Astrocyte of the cerebellum (primary cell): Measurements from ENCODE around the gene NTM.

Experiments used
- DNase-seq: peaks from one replicate; pipeline ENCODE4 v3.0.0-alpha.2; 2011; ENCODE audit warnings: low read depth
- H3K4me3 ChIP-seq: 2 replicates; pipeline ENCODE4 v1.5.1; 2011; ENCODE audit warnings: mild to moderate bottlenecking, low read depth, low read length, moderate library complexity
- in situ Hi-C: cut with HindIII; loops from 2 replicates; pipeline ENCODE4 v1.10.0; 2017; ENCODE audit warnings: low sequenced_read_pairs
- TF ChIP-seq, protein P1 (sequence below): IDR thresholded peaks from 2 replicates; pipeline ENCODE4 v1.5.1; 2012; ENCODE audit warnings: low read length, low read depth, moderate library complexity, mild to moderate bottlenecking; ENCODE audit errors: missing control alignments

Gene NTM

DNA sequence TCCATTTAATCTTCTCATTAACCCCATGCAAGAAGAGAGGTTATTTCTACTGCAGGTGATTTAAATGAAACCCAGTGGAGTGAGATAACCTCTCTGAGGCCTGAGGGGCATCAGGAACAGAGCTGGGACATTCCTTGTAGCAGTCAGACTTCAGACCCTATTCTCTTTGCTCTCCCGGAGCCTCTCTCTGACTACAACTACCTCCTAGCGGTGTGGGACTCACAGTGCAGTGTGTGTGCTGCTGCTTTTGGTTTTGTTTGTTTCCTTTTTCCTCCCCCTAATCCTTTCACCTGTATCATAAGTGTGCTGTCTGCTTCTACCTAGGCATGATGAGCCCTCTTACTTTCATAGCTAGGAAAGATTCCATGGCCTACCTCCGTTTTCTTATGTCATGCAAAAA is 769.6 kb downstream of the NTM start:
- DNase-seq = no peak
- TF ChIP-seq, protein P1, sequence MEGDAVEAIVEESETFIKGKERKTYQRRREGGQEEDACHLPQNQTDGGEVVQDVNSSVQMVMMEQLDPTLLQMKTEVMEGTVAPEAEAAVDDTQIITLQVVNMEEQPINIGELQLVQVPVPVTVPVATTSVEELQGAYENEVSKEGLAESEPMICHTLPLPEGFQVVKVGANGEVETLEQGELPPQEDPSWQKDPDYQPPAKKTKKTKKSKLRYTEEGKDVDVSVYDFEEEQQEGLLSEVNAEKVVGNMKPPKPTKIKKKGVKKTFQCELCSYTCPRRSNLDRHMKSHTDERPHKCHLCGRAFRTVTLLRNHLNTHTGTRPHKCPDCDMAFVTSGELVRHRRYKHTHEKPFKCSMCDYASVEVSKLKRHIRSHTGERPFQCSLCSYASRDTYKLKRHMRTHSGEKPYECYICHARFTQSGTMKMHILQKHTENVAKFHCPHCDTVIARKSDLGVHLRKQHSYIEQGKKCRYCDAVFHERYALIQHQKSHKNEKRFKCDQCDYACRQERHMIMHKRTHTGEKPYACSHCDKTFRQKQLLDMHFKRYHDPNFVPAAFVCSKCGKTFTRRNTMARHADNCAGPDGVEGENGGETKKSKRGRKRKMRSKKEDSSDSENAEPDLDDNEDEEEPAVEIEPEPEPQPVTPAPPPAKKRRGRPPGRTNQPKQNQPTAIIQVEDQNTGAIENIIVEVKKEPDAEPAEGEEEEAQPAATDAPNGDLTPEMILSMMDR = no peak
- no peak overlapping the region for H3K4me3 ChIP-seq
- in situ Hi-C loops = no loop called here

DNA sequence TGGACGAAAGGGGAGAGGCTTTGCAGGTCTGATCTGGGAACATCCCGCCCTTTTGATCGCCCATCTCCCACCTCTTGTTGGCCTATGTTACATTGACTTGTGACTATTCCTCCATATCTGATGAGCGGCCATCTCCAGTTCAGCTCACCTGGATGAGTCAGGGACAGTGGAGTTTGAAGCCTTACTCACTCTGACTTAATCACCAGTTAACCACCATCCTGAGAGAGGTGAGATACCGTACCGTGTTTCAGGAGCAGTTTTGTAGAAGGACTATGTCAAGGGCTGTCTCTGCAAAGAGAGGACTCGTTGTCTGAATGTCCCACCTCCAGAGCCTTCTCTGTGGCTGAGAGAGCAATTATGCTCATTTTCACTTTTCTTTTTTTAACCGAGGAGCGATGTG is 771.7 kb downstream of the NTM start:
- in situ Hi-C loops = no loop called here
- TF ChIP-seq, protein P1 = no peak
- DNase-seq = no peak

DNA sequence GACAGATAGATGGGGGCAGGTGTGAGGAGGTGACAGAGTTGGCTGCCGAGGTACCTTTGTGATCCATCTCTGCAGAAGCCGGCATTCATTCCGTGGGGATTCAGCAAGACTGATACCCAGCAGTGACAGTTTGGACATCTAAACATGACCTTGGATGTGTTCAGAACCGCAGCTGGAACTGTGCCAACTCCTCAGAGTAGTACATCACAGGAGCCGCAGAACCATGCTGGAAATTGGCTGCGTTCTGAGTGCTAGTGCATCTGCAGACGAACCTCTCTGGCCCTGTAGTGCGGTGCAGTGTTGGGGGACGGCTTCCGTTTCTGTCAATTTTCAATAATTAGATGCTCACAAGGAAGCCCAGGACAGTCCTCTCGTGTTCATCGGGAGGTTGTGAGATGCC is 772.1 kb downstream of the NTM start:
- DNase-seq = no peak
- in situ Hi-C loops = no loop called here
- no peak overlapping the region for H3K4me3 ChIP-seq
- TF ChIP-seq, protein P1 = no peak

More for the DNA sequence above, 771.7 kb downstream of the NTM start:
- no peak overlapping the region for H3K4me3 ChIP-seq

DNA sequence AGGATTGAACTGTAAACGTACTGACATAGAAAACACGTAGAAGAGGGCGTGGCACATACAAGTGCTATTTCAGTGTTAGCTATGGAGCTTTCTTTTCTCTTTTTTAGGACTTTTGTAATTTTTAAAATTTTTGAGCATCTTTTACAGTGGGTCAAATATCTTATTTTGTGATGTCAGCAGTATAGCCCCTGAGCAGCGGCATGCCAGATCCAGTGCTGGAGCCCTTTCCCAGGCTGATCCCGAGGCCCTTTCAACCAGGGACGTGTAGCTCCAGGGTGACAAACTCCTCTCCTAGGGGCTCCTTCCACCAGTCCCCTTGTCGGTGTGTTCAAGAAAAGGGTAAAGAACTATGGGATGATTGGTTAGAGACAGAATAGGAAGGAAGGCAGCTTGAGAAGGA is 777.0 kb downstream of the NTM start:
- no peak for DNase-seq
- TF ChIP-seq, protein P1 = no peak
- in situ Hi-C loops = no loop called here
- H3K4me3 ChIP-seq = no peak overlapping the region

DNA sequence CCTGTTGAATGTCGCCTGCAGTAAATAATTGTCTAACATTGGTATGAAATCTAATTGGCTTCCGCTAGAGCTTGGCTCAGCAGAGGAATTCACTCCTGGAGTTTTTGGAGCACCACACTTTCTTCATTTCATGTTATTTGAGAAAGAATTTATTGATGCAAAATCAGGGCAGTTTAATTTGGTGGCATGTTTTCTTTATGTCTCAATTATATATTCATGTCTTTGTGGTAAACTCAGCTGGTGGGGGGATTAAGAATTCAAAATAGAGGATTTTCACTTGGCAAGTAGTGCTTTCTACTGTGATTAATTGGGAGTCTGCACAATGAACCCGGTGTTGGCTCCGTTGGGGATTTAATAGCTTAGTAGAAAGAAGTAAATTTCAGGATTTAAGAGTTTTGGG is 784.4 kb downstream of the NTM start:
- in situ Hi-C loops = loop anchor here (5.0 kb wide), 1 partner anchor 58 kb away; no protein-coding TSS in a partner anchor
- DNase-seq = peak; percentile 26
- no peak overlapping the region for H3K4me3 ChIP-seq
- TF ChIP-seq, protein P1 = no peak

DNA sequence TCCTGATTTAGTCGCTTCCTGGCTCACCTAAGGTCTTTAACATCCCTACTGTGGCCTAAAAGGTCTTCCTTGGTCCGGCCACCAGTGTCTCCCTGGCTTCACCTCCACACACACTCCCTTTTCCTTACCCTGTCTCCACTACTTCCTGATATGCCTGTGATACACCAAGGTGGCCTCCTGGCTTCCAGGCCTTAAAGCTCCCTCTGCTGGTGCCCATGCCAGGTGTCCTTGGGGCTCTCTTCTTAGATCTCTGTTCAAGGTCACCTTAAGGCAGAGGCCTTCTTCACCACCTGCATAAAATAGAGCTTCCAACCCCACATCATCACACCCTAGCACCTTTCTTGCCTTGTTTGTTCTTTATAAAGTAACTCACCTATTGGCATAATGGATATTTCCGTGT is 787.7 kb downstream of the NTM start:
- no peak for DNase-seq
- TF ChIP-seq, protein P1 = peak; percentile 42

DNA sequence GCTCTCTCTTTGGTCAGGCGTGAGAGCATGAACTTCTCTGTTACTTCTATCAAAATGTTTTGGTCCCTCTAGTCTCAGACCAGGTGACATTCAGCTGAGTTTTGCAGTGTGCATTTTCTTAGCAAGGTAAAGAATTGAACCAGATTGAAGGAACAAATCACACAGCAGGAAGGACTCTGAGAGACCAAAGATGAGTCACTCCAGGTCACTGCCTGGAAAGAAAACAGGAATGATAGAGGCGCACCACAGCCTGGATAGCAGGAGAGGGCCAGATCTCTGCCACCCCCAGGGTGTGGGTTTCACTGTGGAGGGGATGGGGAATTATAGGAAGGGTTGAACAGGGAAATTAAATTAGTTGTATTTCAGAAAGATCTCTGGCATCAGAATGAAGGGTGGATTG is 788.3 kb downstream of the NTM start:
- in situ Hi-C loops = no loop called here

More for the DNA sequence above, 787.7 kb downstream of the NTM start:
- H3K4me3 ChIP-seq = no peak overlapping the region
- in situ Hi-C loops = no loop called here

More for the DNA sequence above, 788.3 kb downstream of the NTM start:
- H3K4me3 ChIP-seq = no peak overlapping the region
- TF ChIP-seq, protein P1 = no peak
- peak; percentile 9 for DNase-seq
